ENCODE measurements around the gene PTPRK.

Gene PTPRK

DNA sequence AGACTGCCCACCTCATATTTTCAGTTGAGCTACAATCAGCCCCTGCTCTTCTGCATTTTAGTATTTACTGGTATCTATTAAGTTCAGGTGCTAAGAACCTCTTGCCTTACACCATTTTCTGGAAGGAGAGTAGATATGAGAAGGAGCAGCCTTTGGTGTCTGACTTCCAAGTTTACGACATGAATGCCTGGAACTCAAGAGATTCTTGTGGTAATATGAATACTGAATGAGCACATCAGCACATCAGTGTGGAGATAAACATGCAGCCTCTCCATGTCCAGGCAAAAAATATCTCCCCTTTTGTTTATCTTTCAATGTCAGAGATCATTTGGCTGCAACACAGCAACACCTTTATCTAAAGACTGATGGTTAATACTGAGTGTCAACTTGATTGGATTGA, 553.8 kb downstream of the PTPRK start:
- H2AFZ ChIP-seq (ENCODE audit: low read length) = no peak overlapping the region
- H3K4me3 ChIP-seq (ENCODE audit: low read depth, low read length, poor library complexity, severe bottlenecking) = no peak overlapping the region
- no peaks in the 10 kb centered on the region for H3K4me1 ChIP-seq (ENCODE audit: insufficient read depth, low read length, severe bottlenecking)
- no peaks in the 10 kb centered on the region for H3K9me3 ChIP-seq (ENCODE audit: low read length)
- TF ChIP-seq, protein P1, sequence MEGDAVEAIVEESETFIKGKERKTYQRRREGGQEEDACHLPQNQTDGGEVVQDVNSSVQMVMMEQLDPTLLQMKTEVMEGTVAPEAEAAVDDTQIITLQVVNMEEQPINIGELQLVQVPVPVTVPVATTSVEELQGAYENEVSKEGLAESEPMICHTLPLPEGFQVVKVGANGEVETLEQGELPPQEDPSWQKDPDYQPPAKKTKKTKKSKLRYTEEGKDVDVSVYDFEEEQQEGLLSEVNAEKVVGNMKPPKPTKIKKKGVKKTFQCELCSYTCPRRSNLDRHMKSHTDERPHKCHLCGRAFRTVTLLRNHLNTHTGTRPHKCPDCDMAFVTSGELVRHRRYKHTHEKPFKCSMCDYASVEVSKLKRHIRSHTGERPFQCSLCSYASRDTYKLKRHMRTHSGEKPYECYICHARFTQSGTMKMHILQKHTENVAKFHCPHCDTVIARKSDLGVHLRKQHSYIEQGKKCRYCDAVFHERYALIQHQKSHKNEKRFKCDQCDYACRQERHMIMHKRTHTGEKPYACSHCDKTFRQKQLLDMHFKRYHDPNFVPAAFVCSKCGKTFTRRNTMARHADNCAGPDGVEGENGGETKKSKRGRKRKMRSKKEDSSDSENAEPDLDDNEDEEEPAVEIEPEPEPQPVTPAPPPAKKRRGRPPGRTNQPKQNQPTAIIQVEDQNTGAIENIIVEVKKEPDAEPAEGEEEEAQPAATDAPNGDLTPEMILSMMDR (IDR thresholded peaks at IDR 0.05; ENCODE audit: low read length) = no peak
- no peak for TF ChIP-seq EZH2 (IDR thresholded peaks at IDR 0.05; ENCODE audit: borderline replicate concordance, low read length)
- H3K9ac ChIP-seq (ENCODE audit: low read length) = no peak overlapping the region
- no peaks in the 10 kb centered on the region for H3K9me2 ChIP-seq (ENCODE audit: low read depth, low read length)
- H3K27ac ChIP-seq (ENCODE audit: low read depth, low read length, poor library complexity, severe bottlenecking) = no peak overlapping the region
- H3K4me2 ChIP-seq (ENCODE audit: low read length) = no peak overlapping the region
- no peaks in the 10 kb centered on the region for H4K20me1 ChIP-seq (ENCODE audit: insufficient read depth, low read length)
- H3K36me3 ChIP-seq (ENCODE audit: insufficient read depth, low read length) = no peaks in the 10 kb centered on the region
- H3K27me3 ChIP-seq (ENCODE audit: insufficient read depth, low read length) = no peaks in the 10 kb centered on the region
- no peaks in the 10 kb centered on the region for H3K79me2 ChIP-seq (ENCODE audit: insufficient read depth, low read length)
- no peaks in the 10 kb centered on the region for H3F3A ChIP-seq (ENCODE audit: insufficient read depth, low read length)

DNA sequence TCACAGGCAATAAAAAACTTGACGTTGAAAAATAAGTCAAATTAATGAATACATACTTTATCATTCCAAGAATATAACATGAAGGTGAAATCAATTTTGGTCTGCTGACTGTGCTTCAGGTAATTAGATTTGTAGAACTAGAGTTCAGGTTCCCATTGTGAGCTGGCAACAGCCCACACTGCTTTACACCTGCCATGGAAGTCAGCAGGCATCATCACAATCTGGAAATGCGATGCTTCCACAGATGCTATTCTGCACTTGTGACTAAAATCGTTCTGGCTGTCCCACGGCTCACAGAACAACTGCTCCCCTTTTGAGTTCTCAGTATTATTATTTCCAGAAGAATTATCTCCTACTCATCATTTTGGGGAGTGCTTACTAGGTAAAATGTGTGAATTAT, 556.9 kb downstream of the PTPRK start:
- no peak overlapping the region for H3K4me2 ChIP-seq (ENCODE audit: low read length)
- H3K9me2 ChIP-seq (ENCODE audit: low read depth, low read length) = no peaks in the 10 kb centered on the region
- H3K4me3 ChIP-seq (ENCODE audit: low read depth, low read length, poor library complexity, severe bottlenecking) = no peak overlapping the region
- TF ChIP-seq, protein P1 (IDR thresholded peaks at IDR 0.05; ENCODE audit: low read length) = no peak
- TF ChIP-seq EZH2 (IDR thresholded peaks at IDR 0.05; ENCODE audit: borderline replicate concordance, low read length) = no peak
- H3F3A ChIP-seq (ENCODE audit: insufficient read depth, low read length) = no peaks in the 10 kb centered on the region
- H3K9ac ChIP-seq (ENCODE audit: low read length) = no peak overlapping the region
- H3K9me3 ChIP-seq (ENCODE audit: low read length) = no peaks in the 10 kb centered on the region
- no peak overlapping the region for H3K27ac ChIP-seq (ENCODE audit: low read depth, low read length, poor library complexity, severe bottlenecking)
- no peaks in the 10 kb centered on the region for H3K4me1 ChIP-seq (ENCODE audit: insufficient read depth, low read length, severe bottlenecking)
- no peaks in the 10 kb centered on the region for H3K79me2 ChIP-seq (ENCODE audit: insufficient read depth, low read length)
- H4K20me1 ChIP-seq (ENCODE audit: insufficient read depth, low read length) = no peaks in the 10 kb centered on the region
- no peak overlapping the region for H2AFZ ChIP-seq (ENCODE audit: low read length)
- no peaks in the 10 kb centered on the region for H3K36me3 ChIP-seq (ENCODE audit: insufficient read depth, low read length)
- H3K27me3 ChIP-seq (ENCODE audit: insufficient read depth, low read length) = no peaks in the 10 kb centered on the region

DNA sequence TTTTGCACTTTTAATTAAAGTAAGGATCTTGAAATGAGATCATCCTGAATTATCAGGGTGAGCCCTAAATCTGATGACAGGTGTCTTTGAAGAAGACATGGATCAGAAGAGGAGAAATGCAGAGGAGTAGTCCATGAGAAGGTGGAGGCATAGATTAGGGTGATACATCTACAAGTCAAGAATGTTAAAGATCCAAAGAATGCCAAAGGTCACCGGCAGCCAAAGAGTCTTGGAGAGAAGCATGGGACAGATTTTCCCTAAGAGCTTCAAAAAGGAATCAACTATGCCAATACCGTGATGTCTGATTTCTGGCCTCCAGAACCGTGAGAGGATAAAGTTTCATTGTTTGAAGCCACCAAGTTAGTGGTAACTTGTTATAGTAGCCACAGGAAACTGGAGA, 560.5 kb downstream of the PTPRK start:
- Histone ChIP-seq H3K9me3 (ENCODE audit: low read length) (no peaks in the 10 kb centered on the region), H4K20me1 (ENCODE audit: insufficient read depth, low read length) (no peaks in the 10 kb centered on the region), H3F3A (ENCODE audit: insufficient read depth, low read length) (no peaks in the 10 kb centered on the region), H3K36me3 (ENCODE audit: insufficient read depth, low read length) (no peaks in the 10 kb centered on the region), H3K27me3 (ENCODE audit: insufficient read depth, low read length) (no peaks in the 10 kb centered on the region), H2AFZ (ENCODE audit: low read length) (no peak overlapping the region), H3K4me3 (ENCODE audit: low read depth, low read length, poor library complexity, severe bottlenecking) (no peak overlapping the region), H3K27ac (ENCODE audit: low read depth, low read length, poor library complexity, severe bottlenecking) (no peak overlapping the region), H3K9me2 (ENCODE audit: low read depth, low read length) (no peaks in the 10 kb centered on the region), H3K4me1 (ENCODE audit: insufficient read depth, low read length, severe bottlenecking) (no peaks in the 10 kb centered on the region), H3K9ac (ENCODE audit: low read length) (no peak overlapping the region), H3K79me2 (ENCODE audit: insufficient read depth, low read length) (no peaks in the 10 kb centered on the region), H3K4me2 (ENCODE audit: low read length) (no peak overlapping the region)
- TF ChIP-seq EZH2 (IDR thresholded peaks at IDR 0.05; ENCODE audit: borderline replicate concordance, low read length) = no peak
- TF ChIP-seq, protein P1 (IDR thresholded peaks at IDR 0.05; ENCODE audit: low read length) = no peak
